Activated T-helper 1 cell treated with anti-CD3 and anti-CD28 coated beads, Interleukin-2, amount 50 U/mL, for 16 hours (primary cell): ENCODE measurements around the gene COPE.
"Not testable (repeated sequence)": the region's sequence is repeated elsewhere in the genome, so short reads cannot be mapped to it uniquely, and the experiment has no call there.

Experiments
- DNase-seq, 2 donors: peaks; one replicate each; pipeline ENCODE4 v3.0.0-alpha.2; 2020; ENCODE audit warnings: low read depth in 1 of 2, low spot score in 1 of 2

The COPE gene

GRCh38 chr19:18908917-18909619 is 10.1 kb downstream of the COPE start:
- no peak for DNase-seq

- no peak for DNase-seq
These were observed 12.3 kb downstream of the COPE start for GRCh38 chr19:18906605-18907519.

GRCh38 chr19:18905513-18906236 is 13.5 kb downstream of the COPE start:
- DNase-seq, result no peak

GRCh38 chr19:18905058-18905456 is 14.1 kb downstream of the COPE start:
- no peak for DNase-seq

- no peak for DNase-seq
These were observed 14.7 kb downstream of the COPE start for GRCh38 chr19:18904334-18905057.

- DNase-seq, result no peak
These were observed 15.8 kb downstream of the COPE start for GRCh38 chr19:18903156-18904037.

- not testable (repeated sequence) for DNase-seq
These were observed 16.7 kb downstream of the COPE start for GRCh38 chr19:18902519-18902918.

GRCh38 chr19:18901491-18901890 is 17.7 kb downstream of the COPE start:
- no peak for DNase-seq

- DNase-seq, result no peak
These were observed 18.3 kb downstream of the COPE start for GRCh38 chr19:18900700-18901481.

- DNase-seq, result no peak
These were observed 19.3 kb downstream of the COPE start for GRCh38 chr19:18899624-18900560.

GRCh38 chr19:18898607-18899408 is 20.4 kb downstream of the COPE start:
- DNase-seq, result no peak

- no peak for DNase-seq
These were observed 21.0 kb downstream of the COPE start for GRCh38 chr19:18898081-18898606.

GRCh38 chr19:18897094-18898029 is 21.8 kb downstream of the COPE start:
- DNase-seq, result no peak

GRCh38 chr19:18896421-18896841 is 22.8 kb downstream of the COPE start:
- no peak for DNase-seq

GRCh38 chr19:18895824-18896341 is 23.3 kb downstream of the COPE start, which contains the start of gene CERS1:
CERS1 (minus strand) TSS chr19:18896158; CDS start chr19:18896072, 86 bp downstream.
- no peak for DNase-seq
